ENCODE data around the gene ADAMTSL1. TPM values are rescaled to one million over a fixed set of nuclear protein-coding genes. Genes with fewer than 3 reads are reported as not detected.

ADAMTSL1 gene
- total and polyA plus RNA-seq, 2 of the 8 experiments (the other 6 are each of a cell fraction or from before 2014, with no cell fraction given): 0.84 to 1.1 TPM

DNA sequence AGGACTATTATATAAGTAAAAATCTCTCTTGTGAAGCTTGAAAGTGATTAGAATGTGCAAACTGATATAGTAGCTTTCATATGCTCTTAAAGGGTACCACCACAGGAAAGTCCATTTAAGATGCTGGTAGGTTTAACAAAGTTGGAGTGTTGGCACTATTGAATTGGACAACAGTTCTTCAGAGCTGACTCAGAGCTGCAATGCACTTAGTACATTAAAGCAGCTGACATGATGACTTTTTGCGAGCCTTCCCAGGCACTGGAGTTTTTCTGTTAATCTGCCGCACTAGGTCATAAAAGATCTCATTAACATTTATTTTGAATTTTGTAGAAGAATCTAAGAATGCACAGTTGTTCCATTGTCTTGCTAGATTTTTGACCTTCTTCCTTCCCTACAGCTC is 243.8 kb downstream of the ADAMTSL1 start:
- DNase-seq (ENCODE audit: low read depth in 1 of 2, low spot score in 2 of 2) (no peak), FAIRE-seq (no peak)
- Histone ChIP-seq H2AFZ (ENCODE audit: low read length) (no peak overlapping the region), H3K79me2 (ENCODE audit: control insufficient read depth in 1 of 2, insufficient read depth in 2 of 2, low read length in 2 of 2) (no peaks in the 10 kb centered on the region), H2BK20ac (ENCODE audit: low read length) (no peak overlapping the region), H4K91ac (replicated peaks; ENCODE audit: insufficient read length, low read length) (no peak overlapping the region), H3K4me2 (ENCODE audit: insufficient read depth in 1 of 2, low read depth in 2 of 2, low read length in 2 of 2) (no peak overlapping the region), H3K4me3 (ENCODE audit: extremely low read depth in 1 of 4, insufficient read depth in 2 of 4, low read depth in 3 of 4, low read length in 4 of 4) (no peak overlapping the region), H2BK15ac (ENCODE audit: low read length) (no peak overlapping the region), H2BK5ac (ENCODE audit: low read depth, low read length) (no peak overlapping the region), H3K27ac (ENCODE audit: low read depth, low read length) (no peak overlapping the region), H3K79me1 (ENCODE audit: low read depth, low read length) (no peaks in the 10 kb centered on the region), H3K14ac (ENCODE audit: insufficient read length) (no peak overlapping the region), H2AK5ac (ENCODE audit: low read depth, low read length) (no peak overlapping the region), H2BK120ac (replicated peaks; ENCODE audit: low read depth, low read length) (no peak overlapping the region), H3K9ac (replicated peaks in 1 of 4; ENCODE audit: extremely low read depth in 1 of 4, low read depth in 3 of 4, low read length in 3 of 4) (no peak overlapping the region), H3K56ac (replicated peaks; ENCODE audit: insufficient read length, low read depth, low read length) (no peak overlapping the region), H3K27me3 (replicated peaks in 1 of 4; ENCODE audit: control insufficient read depth in 3 of 4, extremely low read depth in 1 of 4, insufficient read depth in 3 of 4, low read length in 3 of 4) (no peaks in the 10 kb centered on the region), H3K4ac (replicated peaks; ENCODE audit: insufficient read length, low read depth, low read length) (no peak overlapping the region), H3K23me2 (ENCODE audit: low read depth, low read length) (no peaks in the 10 kb centered on the region), H3K23ac (ENCODE audit: insufficient read length) (no peak overlapping the region), H3K9me3 (ENCODE audit: insufficient read depth in 2 of 2, low read depth in 1 of 2, low read length in 1 of 2) (no peaks in the 10 kb centered on the region), H4K20me1 (replicated peaks in 1 of 2; ENCODE audit: control insufficient read depth in 1 of 2, insufficient read depth in 2 of 2, low read length in 2 of 2) (no peaks in the 10 kb centered on the region), H3K18ac (ENCODE audit: extremely low read depth, low read length) (no peak overlapping the region), H3K4me1 (replicated peaks in 1 of 4; ENCODE audit: control insufficient read depth in 3 of 4, insufficient read depth in 4 of 4, low read length in 3 of 4) (no peaks in the 10 kb centered on the region), H2BK12ac (ENCODE audit: low read depth, low read length) (no peak overlapping the region), H4K8ac (ENCODE audit: extremely low read depth, insufficient read depth, low read length) (no peak overlapping the region), H4K5ac (ENCODE audit: insufficient read length, low read depth, low read length) (no peak overlapping the region), H3K36me3 (ENCODE audit: control insufficient read depth in 2 of 4, insufficient read depth in 4 of 4, low read length in 3 of 4) (no peaks in the 10 kb centered on the region)
- ChIA-PET POLR2A (ENCODE audit: partially characterized antibody) (no interaction called here), CTCF (ENCODE audit: partially characterized antibody) (interaction anchor here (0.6 kb wide), 1 partner anchor 1250 kb away, joined by 3 read pairs; no protein-coding TSS in a partner anchor)
- TF ChIP-seq SUZ12 (IDR thresholded peaks at IDR 0.05; ENCODE audit: low read length) (no peak), TEAD4 (IDR thresholded peaks at IDR 0.05; ENCODE audit: low read depth, low read length) (no peak), EGR1 (IDR thresholded peaks at IDR 0.05; ENCODE audit: borderline replicate concordance, low read depth, low read length) (no peak), CHD1 (IDR thresholded peaks at IDR 0.05; ENCODE audit: low read depth, low read length) (no peak)
- TF ChIP-seq, protein P1, sequence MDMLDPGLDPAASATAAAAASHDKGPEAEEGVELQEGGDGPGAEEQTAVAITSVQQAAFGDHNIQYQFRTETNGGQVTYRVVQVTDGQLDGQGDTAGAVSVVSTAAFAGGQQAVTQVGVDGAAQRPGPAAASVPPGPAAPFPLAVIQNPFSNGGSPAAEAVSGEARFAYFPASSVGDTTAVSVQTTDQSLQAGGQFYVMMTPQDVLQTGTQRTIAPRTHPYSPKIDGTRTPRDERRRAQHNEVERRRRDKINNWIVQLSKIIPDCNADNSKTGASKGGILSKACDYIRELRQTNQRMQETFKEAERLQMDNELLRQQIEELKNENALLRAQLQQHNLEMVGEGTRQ (IDR thresholded peaks at IDR 0.05; ENCODE audit: low read length): no peak
- 100% methylated on average over 2 of the region's 2 CpGs; no CpG with 5 or more reads in 1 of the 2 experiments for WGBS, 2 experiments (ENCODE audit: extremely low coverage in 1 of 2, insufficient coverage in 1 of 2, insufficient read length in 1 of 2, insufficient replicate concordance in 2 of 2, low coverage in 1 of 2, low lambda C conversion rate in 2 of 2, missing lambda C conversion rate in 1 of 2)

Data from H1 (cell line).